K562 (cell line): ENCODE measurements around the gene BICDL1. TPM values are rescaled to one million over a fixed set of nuclear protein-coding genes. Genes with fewer than 3 reads are reported as not detected.

Source experiments
- DEAF1 ChIP-seq: fragments of 450-650 bp; formaldehyde crosslinking; IDR thresholded peaks from 2 replicates; pipeline ENCODE4 v1.4.0; 2020; ENCODE audit warnings: mild to moderate bottlenecking, moderate library complexity
- NCOR1 ChIP-seq: fragments of 450-650 bp; IDR thresholded peaks from 2 replicates; pipeline ENCODE4 v1.6.1; 2016; ENCODE audit warnings: mild to moderate bottlenecking, moderate library complexity
- NR4A1 ChIP-seq, 2 experiments: fragments of 250-450 bp in 1 of 2; fragments of 450-650 bp in 1 of 2; sonication (Bioruptor Pico) in 1 of 2; IDR thresholded peaks; 2 replicates each; pipeline versions ENCODE4 v1.4.0 to v1.6.1; 2016 to 2020; ENCODE audit warnings: mild to moderate bottlenecking in 2 of 2, missing compliant biosample characterization in 1 of 2, missing genetic modification characterization in 1 of 2, moderate library complexity in 1 of 2
- SMAD2 ChIP-seq: fragments of 150-350 bp; IDR thresholded peaks from 2 replicates; pipeline ENCODE4 v1.6.1; 2014; ENCODE audit warnings: low read depth, mild to moderate bottlenecking, low read length
- SNRNP70 ChIP-seq: fragments of 200-400 bp; formaldehyde crosslinking; optimal IDR thresholded peaks from 2 replicates; pipeline ENCODE3; 2017; ENCODE audit warnings: low read depth, low read length
- SRSF3 ChIP-seq: fragments of 200-400 bp; formaldehyde crosslinking; IDR thresholded peaks from 2 replicates; pipeline ENCODE4 v1.6.1; 2016; ENCODE audit warnings: mild to moderate bottlenecking, low read length, moderate library complexity; ENCODE audit not compliant: insufficient read depth
- ZNF217 ChIP-seq: sonication (generic); formaldehyde crosslinking; IDR thresholded peaks from 2 replicates; pipeline ENCODE4 v1.8.0; 2022; ENCODE audit warnings: mild to moderate bottlenecking, missing genetic modification reagents
- ZNF436 ChIP-seq: fragments of 250-450, 450-650 bp; sonication (Bioruptor Pico); formaldehyde crosslinking; IDR thresholded peaks from 2 replicates; pipeline ENCODE4 v1.7.0; 2020; ENCODE audit warnings: mild to moderate bottlenecking
- polyA plus RNA-seq, 8 experiments: library from polyadenylated mRNA; depleted of rRNA in 4 of 8; stranded (reverse) in 5 of 8; unstranded in 3 of 8; fragments of >200 nt; fragmentation: Nextera tagmentation in 2 of 8; fragmentation: Illumina TruSeq in 1 of 8; extraction: Ambion mirVana in 2 of 8; extraction: Trizol in 1 of 8; gene quantifications; 2 replicates each; pipeline versions ENCODE4 v1.2.1 to v1.2.3, GENCODE V29; 2011 to 2014; ENCODE audit warnings: inconsistent platforms in 1 of 8, missing spikeins in 1 of 8
- total RNA-seq, 7 experiments: library from RNA; depleted of rRNA in 6 of 7; stranded (reverse); fragments of >200 nt in 6 of 7; fragmentation: Illumina TruSeq in 2 of 7; extraction: Trizol in 2 of 7; gene quantifications; 2 replicates each; pipeline versions ENCODE4 v1.2.1 to v1.2.3, GENCODE V29; 2011 to 2021; ENCODE audit warnings: low replicate concordance in 1 of 7
- TF ChIP-seq, protein P1 (sequence below), 2 experiments: fragments of 450-650 bp; IDR thresholded peaks; 2 replicates each; pipeline ENCODE4 v1.6.1; 2016; ENCODE audit warnings: mild to moderate bottlenecking in 2 of 2, borderline replicate concordance in 1 of 2, low read depth in 1 of 2, moderate library complexity in 1 of 2
- TF ChIP-seq, protein P2 (sequence below): fragments of 250-450 bp; sonication (Bioruptor Pico); IDR thresholded peaks from 2 replicates; pipeline ENCODE4 v1.9.0; 2021; ENCODE audit warnings: mild to moderate bottlenecking, inconsistent platforms

Gene BICDL1
- total and polyA plus RNA-seq, 9 of the 15 experiments (the other 6 are each of a cell fraction or from before 2014, with no cell fraction given): 0.06 to 2.0 (median 0.58) TPM

DNA sequence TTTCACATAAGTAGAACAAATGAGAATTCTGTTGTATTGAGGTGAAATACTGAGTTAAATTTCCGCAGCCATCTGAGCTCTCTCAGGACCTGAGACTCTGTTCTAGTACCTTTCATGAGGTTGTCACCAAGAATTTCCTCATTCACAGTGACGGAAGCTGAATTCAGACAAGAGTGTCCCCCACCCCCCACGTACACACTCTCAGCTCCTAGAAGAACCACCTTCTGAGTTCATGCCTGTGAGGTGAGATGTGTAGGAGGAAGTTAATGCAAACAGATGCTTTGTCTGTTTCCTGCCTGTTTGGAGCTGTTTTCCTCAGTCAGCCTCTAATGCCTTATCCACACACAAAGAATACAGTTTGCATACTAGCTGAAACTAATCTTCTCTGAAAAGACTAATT is 18.2 kb downstream of the BICDL1 start (continued):
- TF ChIP-seq, protein P1, sequence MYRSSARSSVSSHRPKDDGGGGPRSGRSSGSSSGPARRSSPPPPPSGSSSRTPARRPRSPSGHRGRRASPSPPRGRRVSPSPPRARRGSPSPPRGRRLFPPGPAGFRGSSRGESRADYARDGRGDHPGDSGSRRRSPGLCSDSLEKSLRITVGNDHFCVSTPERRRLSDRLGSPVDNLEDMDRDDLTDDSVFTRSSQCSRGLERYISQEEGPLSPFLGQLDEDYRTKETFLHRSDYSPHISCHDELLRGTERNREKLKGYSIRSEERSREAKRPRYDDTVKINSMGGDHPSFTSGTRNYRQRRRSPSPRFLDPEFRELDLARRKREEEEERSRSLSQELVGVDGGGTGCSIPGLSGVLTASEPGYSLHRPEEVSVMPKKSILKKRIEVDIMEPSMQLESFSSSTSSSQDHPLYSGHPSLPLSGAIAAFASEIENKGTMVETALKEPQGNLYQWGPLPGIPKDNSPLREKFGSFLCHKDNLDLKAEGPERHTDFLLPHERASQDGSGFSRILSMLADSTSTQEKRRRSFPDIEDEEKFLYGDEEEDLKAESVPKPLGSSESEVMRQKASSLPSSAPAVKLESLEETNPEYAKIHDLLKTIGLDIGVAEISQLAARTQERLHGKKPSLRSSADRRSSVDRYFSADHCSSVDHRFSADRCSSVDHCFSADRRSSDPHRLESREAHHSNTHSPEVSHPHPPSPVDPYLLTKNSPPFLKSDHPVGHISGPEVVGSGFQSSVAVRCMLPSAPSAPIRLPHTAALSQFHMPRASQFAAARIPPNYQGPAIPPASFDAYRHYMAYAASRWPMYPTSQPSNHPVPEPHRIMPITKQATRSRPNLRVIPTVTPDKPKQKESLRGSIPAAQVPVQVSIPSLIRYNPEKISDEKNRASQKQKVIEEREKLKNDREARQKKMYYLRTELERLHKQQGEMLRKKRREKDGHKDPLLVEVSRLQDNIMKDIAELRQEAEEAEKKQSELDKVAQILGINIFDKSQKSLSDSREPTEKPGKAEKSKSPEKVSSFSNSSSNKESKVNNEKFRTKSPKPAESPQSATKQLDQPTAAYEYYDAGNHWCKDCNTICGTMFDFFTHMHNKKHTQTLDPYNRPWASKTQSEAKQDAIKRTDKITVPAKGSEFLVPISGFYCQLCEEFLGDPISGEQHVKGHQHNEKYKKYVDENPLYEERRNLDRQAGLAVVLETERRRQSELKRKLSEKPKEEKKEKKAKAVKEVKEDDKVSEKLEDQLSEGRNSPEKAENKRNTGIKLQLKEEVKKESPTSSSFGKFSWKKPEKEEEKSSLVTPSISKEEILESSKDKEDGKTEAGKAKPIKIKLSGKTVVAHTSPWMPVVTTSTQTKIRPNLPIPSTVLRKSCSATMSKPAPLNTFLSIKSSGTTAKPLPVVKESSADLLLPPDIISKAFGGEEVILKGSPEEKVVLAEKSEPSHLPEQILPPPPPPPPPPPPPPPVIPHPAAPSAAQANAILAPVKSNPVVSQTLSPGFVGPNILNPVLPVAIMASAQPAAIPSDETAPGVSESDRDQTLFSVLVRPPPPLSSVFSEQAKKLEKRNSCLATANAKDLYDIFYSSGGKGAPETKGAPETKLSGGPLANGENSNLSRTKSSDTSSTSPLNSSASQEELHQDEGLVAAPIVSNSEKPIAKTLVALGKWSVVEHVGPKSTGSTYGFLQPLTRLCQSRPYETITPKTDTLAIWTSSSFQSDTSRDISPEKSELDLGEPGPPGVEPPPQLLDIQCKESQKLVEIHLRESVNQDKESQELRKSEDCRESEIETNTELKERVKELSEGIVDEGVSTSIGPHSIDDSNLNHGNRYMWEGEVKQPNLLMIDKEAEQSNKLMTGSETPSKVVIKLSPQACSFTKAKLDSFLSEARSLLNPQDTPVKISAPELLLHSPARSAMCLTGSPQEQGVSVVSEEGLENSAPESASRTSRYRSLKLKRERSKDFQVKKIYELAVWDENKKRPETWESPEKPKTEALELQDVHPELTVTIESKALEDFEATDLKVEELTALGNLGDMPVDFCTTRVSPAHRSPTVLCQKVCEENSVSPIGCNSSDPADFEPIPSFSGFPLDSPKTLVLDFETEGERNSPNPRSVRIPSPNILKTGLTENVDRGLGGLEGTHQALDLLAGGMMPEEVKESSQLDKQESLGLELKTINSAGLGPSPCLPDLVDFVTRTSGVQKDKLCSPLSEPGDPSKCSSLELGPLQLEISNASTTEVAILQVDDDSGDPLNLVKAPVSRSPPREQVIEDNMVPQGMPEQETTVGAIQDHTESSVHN (IDR thresholded peaks at IDR 0.05; ENCODE audit: borderline replicate concordance in 1 of 2, low read depth in 1 of 2): no peak
- TF ChIP-seq, protein P2, sequence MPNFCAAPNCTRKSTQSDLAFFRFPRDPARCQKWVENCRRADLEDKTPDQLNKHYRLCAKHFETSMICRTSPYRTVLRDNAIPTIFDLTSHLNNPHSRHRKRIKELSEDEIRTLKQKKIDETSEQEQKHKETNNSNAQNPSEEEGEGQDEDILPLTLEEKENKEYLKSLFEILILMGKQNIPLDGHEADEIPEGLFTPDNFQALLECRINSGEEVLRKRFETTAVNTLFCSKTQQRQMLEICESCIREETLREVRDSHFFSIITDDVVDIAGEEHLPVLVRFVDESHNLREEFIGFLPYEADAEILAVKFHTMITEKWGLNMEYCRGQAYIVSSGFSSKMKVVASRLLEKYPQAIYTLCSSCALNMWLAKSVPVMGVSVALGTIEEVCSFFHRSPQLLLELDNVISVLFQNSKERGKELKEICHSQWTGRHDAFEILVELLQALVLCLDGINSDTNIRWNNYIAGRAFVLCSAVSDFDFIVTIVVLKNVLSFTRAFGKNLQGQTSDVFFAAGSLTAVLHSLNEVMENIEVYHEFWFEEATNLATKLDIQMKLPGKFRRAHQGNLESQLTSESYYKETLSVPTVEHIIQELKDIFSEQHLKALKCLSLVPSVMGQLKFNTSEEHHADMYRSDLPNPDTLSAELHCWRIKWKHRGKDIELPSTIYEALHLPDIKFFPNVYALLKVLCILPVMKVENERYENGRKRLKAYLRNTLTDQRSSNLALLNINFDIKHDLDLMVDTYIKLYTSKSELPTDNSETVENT (CRISPR knock-in tag): no peak
- TF ChIP-seq ZNF436 (CRISPR knock-in tag) (no peak), DEAF1 (CRISPR knock-in tag) (no peak), NR4A1 (CRISPR knock-in tag; IDR thresholded peaks at IDR 0.05) (no peak), NR4A1 (tag; IDR thresholded peaks at IDR 0.05) (no peak), NCOR1 (no peak), SMAD2 (no peak), SNRNP70 (no peak), ZNF217 (CRISPR knock-in tag) (no peak), SRSF3 (no peak)
- TF ChIP-seq, all 486 proteins: peak for 0
